Lower lobe of right lung (tissue), 2 donors: ENCODE results near the gene MCTP1. TPM values are rescaled to one million over a fixed set of nuclear protein-coding genes. Genes with fewer than 3 reads are reported as not detected.

Experiments used
- ATAC-seq, 2 donors: fragments of 200-7000 bp; cut with Tn5 transposase; one replicate each; pipeline ENCODE4 v1.9.1; 2020 to 2022; ENCODE audit warnings: mild to moderate bottlenecking in 2 of 2, moderate library complexity in 2 of 2
- DNase-seq: peaks from one replicate; pipeline ENCODE4 v3.0.0-alpha.2; 2020
- H3K27ac ChIP-seq: fragments of 200-600 bp; one replicate; pipeline ENCODE4 v1.8.0; 2022
- H3K27me3 ChIP-seq: fragments of 200-600 bp; one replicate; pipeline ENCODE4 v1.8.0; 2022; ENCODE audit warnings: low read depth
- H3K36me3 ChIP-seq: fragments of 200-600 bp; one replicate; pipeline ENCODE4 v1.8.0; 2022; ENCODE audit warnings: mild to moderate bottlenecking
- H3K4me1 ChIP-seq: fragments of 200-600 bp; one replicate; pipeline ENCODE4 v1.8.0; 2022
- H3K4me3 ChIP-seq: fragments of 200-600 bp; one replicate; pipeline ENCODE4 v1.8.0; 2022; ENCODE audit warnings: mild to moderate bottlenecking
- H3K9me3 ChIP-seq: fragments of 200-600 bp; one replicate; pipeline ENCODE4 v1.8.0; 2022
- CTCF ChIP-seq: fragments of 200-600 bp; IDR thresholded peaks from one replicate; pipeline ENCODE4 v1.8.0; 2022; ENCODE audit warnings: antibody characterized with exemption, mild to moderate bottlenecking
- intact Hi-C: fragments of 100-400 bp; cut with DNase I; formaldehyde crosslinking; loops from one replicate; pipeline ENCODE4 v1.11.0; 2022
- total RNA-seq: library from RNA; stranded (reverse); fragmentation: NEBNext Ultra II Directional; extraction: Animal tissue kit (Norgen Biotek cat#: 25700); gene quantifications from one replicate; pipeline ENCODE4 v1.2.1, GENCODE V29; 2021
- donor health status: DM: no; HTN: yes; CAD: no; lungs with severe emphysema.

The MCTP1 gene
- total RNA-seq, 1 donor from 2014 or later: 38.7 TPM

- intact Hi-C loops: no loop called here
- Histone ChIP-seq H3K27ac (no peak overlapping the region), H3K4me3 (no peak overlapping the region), H3K4me1 (peaks cover 26% of the 10 kb centered on the region), H3K27me3 (no peaks in the 10 kb centered on the region), H3K9me3 (no peaks in the 10 kb centered on the region), H3K36me3 (no peaks in the 10 kb centered on the region)
- no peak for TF ChIP-seq CTCF
- DNase-seq (no peak), ATAC-seq (no peak)
Observed at GRCh38 chr5:95044096-95044495, 240.8 kb downstream of the MCTP1 start.

GRCh38 chr5:95043648-95044047 lies 241.2 kb downstream of the MCTP1 start:
- Histone ChIP-seq H3K27ac (no peak overlapping the region), H3K4me1 (peaks cover 26% of the 10 kb centered on the region), H3K27me3 (no peaks in the 10 kb centered on the region), H3K36me3 (no peaks in the 10 kb centered on the region), H3K4me3 (no peak overlapping the region), H3K9me3 (no peaks in the 10 kb centered on the region)
- DNase-seq (no peak), ATAC-seq (no peak)
- no peak for TF ChIP-seq CTCF
- intact Hi-C loops: no loop called here

GRCh38 chr5:95043234-95043633 lies 241.7 kb downstream of the MCTP1 start:
- intact Hi-C loops: no loop called here
- no peaks in the 10 kb centered on the region for H3K9me3 ChIP-seq
- H3K27ac ChIP-seq: no peak overlapping the region
- no peak for TF ChIP-seq CTCF
- no peaks in the 10 kb centered on the region for H3K27me3 ChIP-seq
- H3K4me3 ChIP-seq: no peak overlapping the region
- H3K36me3 ChIP-seq: no peaks in the 10 kb centered on the region
- DNase-seq (no peak), ATAC-seq (peak; percentile 66 to 67)
- peaks cover 26% of the 10 kb centered on the region for H3K4me1 ChIP-seq

GRCh38 chr5:95042037-95042436 lies 242.9 kb downstream of the MCTP1 start:
- ATAC-seq (peak; percentile 69 to 75), DNase-seq (no peak)
- no peaks in the 10 kb centered on the region for H3K36me3 ChIP-seq
- H3K27ac ChIP-seq: no peak overlapping the region
- no peaks in the 10 kb centered on the region for H3K9me3 ChIP-seq
- H3K27me3 ChIP-seq: no peaks in the 10 kb centered on the region
- intact Hi-C loops: no loop called here
- no peak overlapping the region for H3K4me3 ChIP-seq
- peaks cover 26% of the 10 kb centered on the region for H3K4me1 ChIP-seq
- TF ChIP-seq CTCF: no peak

- Histone ChIP-seq H3K36me3 (no peaks in the 10 kb centered on the region), H3K9me3 (peaks cover 5% of the 10 kb centered on the region), H3K4me1 (no peaks in the 10 kb centered on the region), H3K4me3 (no peak overlapping the region), H3K27me3 (no peaks in the 10 kb centered on the region), H3K27ac (no peak overlapping the region)
- peak in 1 of 2 donors; percentile 75 for ATAC-seq
- no peak for DNase-seq
- no peak for TF ChIP-seq CTCF
- intact Hi-C loops: no loop called here
Observed at GRCh38 chr5:95035891-95036685, 248.8 kb downstream of the MCTP1 start.
